GM19328 (cell line): ENCODE data around the gene STAT5B.

Source experiments
- ATAC-seq: cut with Tn5 transposase; IDR thresholded peaks from one replicate; pipeline ENCODE4 v1.9.1; 2021; ENCODE audit warnings: mild to moderate bottlenecking, moderate library complexity; ENCODE audit not compliant: unreplicated experiment

STAT5B gene

GRCh38 chr17:42286411-42287221, 10.4 kb upstream of the STAT5B start:
- ATAC-seq, result no peak

GRCh38 chr17:42285346-42286050, 9.3 kb upstream of the STAT5B start:
- ATAC-seq, result no peak

GRCh38 chr17:42284566-42284965, 8.4 kb upstream of the STAT5B start:
- no peak for ATAC-seq

- no peak for ATAC-seq
These were observed 7.8 kb upstream of the STAT5B start for GRCh38 chr17:42284024-42284369.

GRCh38 chr17:42283241-42284023, 7.2 kb upstream of the STAT5B start:
- ATAC-seq, result no peak

- no peak for ATAC-seq
These were observed 6.4 kb upstream of the STAT5B start for GRCh38 chr17:42282478-42283080.

- no peak for ATAC-seq
These were observed 5.4 kb upstream of the STAT5B start for GRCh38 chr17:42281571-42282096.

GRCh38 chr17:42279776-42280630, 3.8 kb upstream of the STAT5B start:
- ATAC-seq, result no peak

GRCh38 chr17:42277342-42277712, 1.1 kb upstream of the STAT5B start:
- no peak for ATAC-seq

- ATAC-seq, result no peak
These were observed 584 bp upstream of the STAT5B start for GRCh38 chr17:42276609-42277341.

GRCh38 chr17:42275527-42276358, 448 bp downstream of the STAT5B start:
- ATAC-seq, result peak; percentile 42

GRCh38 chr17:42274812-42275526, 1.2 kb downstream of the STAT5B start:
- no peak for ATAC-seq

- no peak for ATAC-seq
These were observed 2.0 kb downstream of the STAT5B start for GRCh38 chr17:42274253-42274542.

- no peak for ATAC-seq
These were observed 2.5 kb downstream of the STAT5B start for GRCh38 chr17:42273474-42274252.

- no peak for ATAC-seq
These were observed 3.9 kb downstream of the STAT5B start for GRCh38 chr17:42272162-42272907.

GRCh38 chr17:42271779-42272035, 4.5 kb downstream of the STAT5B start:
- ATAC-seq, result no peak
